HEK293T (cell line): Measurements from ENCODE around the gene ZNF580.

Experiments used
- CTCF ChIA-PET: fragments of 350-600 bp; formaldehyde crosslinking; extraction: SDS; loops from one replicate; lab custom pipeline; 2021; ENCODE audit warnings: antibody characterized with exemption, inconsistent platforms; lab: Yijun Ruan, JAX
- POLR2A ChIA-PET: fragments of 350-600 bp; formaldehyde crosslinking; extraction: SDS; loops from one replicate; lab custom pipeline; 2020; ENCODE audit warnings: antibody characterized with exemption, inconsistent platforms; lab: Yijun Ruan, JAX
- DNase-seq: peaks from one replicate; pipeline ENCODE4 v3.0.0; 2012; ENCODE audit warnings: mixed read lengths; ENCODE audit errors: extremely low spot score
- ARNT ChIP-seq: fragments of 450-650 bp; IDR thresholded peaks from 2 replicates; pipeline ENCODE4 v1.6.1; 2017; ENCODE audit warnings: mild to moderate bottlenecking
- BHLHE40 ChIP-seq: fragments of 450-650 bp; IDR thresholded peaks from 2 replicates; pipeline ENCODE4 v1.6.1; 2016; ENCODE audit warnings: mild to moderate bottlenecking, moderate library complexity, borderline replicate concordance
- CTBP1 ChIP-seq: fragments of 450-650 bp; IDR thresholded peaks from 2 replicates; pipeline ENCODE4 v1.6.1; 2016; ENCODE audit warnings: borderline replicate concordance
- ELF4 ChIP-seq: fragments of 450-650 bp; IDR thresholded peaks from 2 replicates; pipeline ENCODE4 v1.6.1; 2017; ENCODE audit warnings: antibody characterized with exemption
- FOXA1 ChIP-seq: fragments of 450-650 bp; IDR thresholded peaks from 2 replicates; pipeline ENCODE4 v1.6.1; 2016; ENCODE audit warnings: mild to moderate bottlenecking
- FOXK2 ChIP-seq: fragments of 450-650 bp; IDR thresholded peaks from 2 replicates; pipeline ENCODE4 v1.6.1; 2016; ENCODE audit warnings: mild to moderate bottlenecking
- FOXM1 ChIP-seq: fragments of 450-650 bp; IDR thresholded peaks from 2 replicates; pipeline ENCODE4 v1.6.1; 2017; ENCODE audit warnings: mild to moderate bottlenecking, borderline replicate concordance
- HDGF ChIP-seq: fragments of 450-650 bp; IDR thresholded peaks from 2 replicates; pipeline ENCODE4 v1.6.1; 2017; ENCODE audit warnings: antibody characterized with exemption, borderline replicate concordance
- L3MBTL2 ChIP-seq: fragments of 450-650 bp; conservative IDR thresholded peaks from 2 replicates; pipeline ENCODE4 v1.6.1; 2016; ENCODE audit warnings: mild to moderate bottlenecking
- LEF1 ChIP-seq: fragments of 450-650 bp; IDR thresholded peaks from 2 replicates; pipeline ENCODE4 v1.6.1; 2017; ENCODE audit warnings: mild to moderate bottlenecking, borderline replicate concordance
- NFRKB ChIP-seq: fragments of 450-650 bp; IDR thresholded peaks from 2 replicates; pipeline ENCODE4 v1.6.1; 2016; ENCODE audit warnings: mild to moderate bottlenecking, moderate library complexity
- SP1 ChIP-seq: fragments of 450-650 bp; IDR thresholded peaks from 2 replicates; pipeline ENCODE4 v1.6.1; 2017
- SUZ12 ChIP-seq: fragments of 450-650 bp; IDR thresholded peaks from 2 replicates; pipeline ENCODE4 v1.6.1; 2016; ENCODE audit warnings: mild to moderate bottlenecking
- TARDBP ChIP-seq: fragments of 450-650 bp; IDR thresholded peaks from 2 replicates; pipeline ENCODE4 v1.6.1; 2016
- ZNF384 ChIP-seq: fragments of 450-650 bp; IDR thresholded peaks from 2 replicates; pipeline ENCODE4 v1.6.1; 2016
- TF ChIP-seq, protein P1 (sequence below): fragments of 450-650 bp; IDR thresholded peaks from 2 replicates; pipeline ENCODE4 v1.6.1; 2016

The ZNF580 gene

DNA sequence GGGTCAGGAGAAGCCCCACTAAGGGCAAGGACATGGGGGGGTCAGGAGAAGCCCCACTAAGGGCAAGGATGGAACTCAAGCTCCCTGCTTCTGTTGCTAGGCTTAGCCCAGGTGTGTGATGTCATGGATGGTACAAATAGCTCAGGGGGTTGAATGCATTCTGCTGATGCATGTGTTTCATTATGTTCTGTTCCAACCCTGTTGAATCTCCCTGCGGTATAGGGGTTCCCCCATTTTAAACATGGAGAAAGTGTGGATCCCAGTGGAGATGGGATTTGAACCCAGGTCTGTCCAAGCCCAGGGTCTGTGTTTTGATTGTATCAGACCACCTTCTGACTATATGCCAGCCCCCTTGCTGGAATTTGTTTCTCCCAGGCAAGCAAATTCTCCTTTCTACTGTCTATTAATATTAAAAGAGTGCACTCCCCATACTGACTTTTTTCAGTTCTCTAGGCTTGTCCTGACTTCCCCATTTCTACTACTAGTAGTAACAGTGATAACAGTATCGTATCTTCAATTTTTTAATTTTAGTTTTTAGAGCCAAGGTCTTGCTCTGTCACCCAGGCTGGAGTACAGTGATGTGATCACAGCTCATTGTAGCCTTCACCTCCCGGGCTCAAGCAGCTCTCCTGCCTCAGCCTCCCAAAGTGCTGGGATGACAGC, 28.7 kb upstream of the ZNF580 start:
- ChIA-PET POLR2A (interaction anchor here (1.3 to 1.4 kb wide), 2 partner anchors 12 to 13 kb away, joined by 3 to 10 read pairs; partner anchors contain the start of genes FIZ1 and ZNF784), CTCF (interaction anchor here (0.5 kb wide), 1 partner anchor 105 kb away, joined by 3 read pairs; no protein-coding TSS in a partner anchor)
- DNase-seq: no peak
- TF ChIP-seq CTBP1 (no peak), TARDBP (no peak), LEF1 (no peak), FOXA1 (no peak), SUZ12 (no peak), HDGF (no peak), SP1 (no peak), ELF4 (no peak), BHLHE40 (no peak), L3MBTL2 (no peak), ARNT (no peak), ZNF384 (no peak), FOXM1 (no peak), FOXK2 (no peak), NFRKB (no peak)
- TF ChIP-seq, protein P1, sequence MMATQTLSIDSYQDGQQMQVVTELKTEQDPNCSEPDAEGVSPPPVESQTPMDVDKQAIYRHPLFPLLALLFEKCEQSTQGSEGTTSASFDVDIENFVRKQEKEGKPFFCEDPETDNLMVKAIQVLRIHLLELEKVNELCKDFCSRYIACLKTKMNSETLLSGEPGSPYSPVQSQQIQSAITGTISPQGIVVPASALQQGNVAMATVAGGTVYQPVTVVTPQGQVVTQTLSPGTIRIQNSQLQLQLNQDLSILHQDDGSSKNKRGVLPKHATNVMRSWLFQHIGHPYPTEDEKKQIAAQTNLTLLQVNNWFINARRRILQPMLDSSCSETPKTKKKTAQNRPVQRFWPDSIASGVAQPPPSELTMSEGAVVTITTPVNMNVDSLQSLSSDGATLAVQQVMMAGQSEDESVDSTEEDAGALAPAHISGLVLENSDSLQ: no peak

DNA sequence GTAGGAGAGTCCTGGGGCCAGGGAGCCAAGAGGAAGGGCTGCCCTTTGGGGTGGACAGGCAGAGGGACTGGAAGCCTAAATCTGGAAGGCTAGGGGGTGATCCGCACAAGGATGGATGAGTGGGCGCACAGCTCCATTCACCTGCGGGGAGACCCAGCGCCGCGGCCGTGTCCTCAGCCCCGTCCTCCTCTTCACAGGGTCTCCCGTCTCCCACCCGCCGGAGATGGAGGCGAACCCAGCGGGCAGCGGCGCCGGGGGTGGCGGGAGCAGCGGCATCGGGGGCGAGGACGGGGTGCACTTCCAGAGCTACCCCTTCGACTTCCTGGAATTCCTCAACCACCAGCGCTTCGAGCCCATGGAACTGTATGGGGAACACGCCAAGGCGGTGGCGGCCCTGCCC, 27.4 kb upstream of the ZNF580 start:
- ChIA-PET POLR2A (interaction anchor here (1.3 kb wide), 1 partner anchor 14 kb away, joined by 3 read pairs; the partner anchor contains the start of gene FIZ1), CTCF (no interaction called here)
- DNase-seq: no peak
- no peak for TF ChIP-seq SP1
- TF ChIP-seq SUZ12: no peak
- TF ChIP-seq ELF4: no peak
- TF ChIP-seq TARDBP: no peak

DNA sequence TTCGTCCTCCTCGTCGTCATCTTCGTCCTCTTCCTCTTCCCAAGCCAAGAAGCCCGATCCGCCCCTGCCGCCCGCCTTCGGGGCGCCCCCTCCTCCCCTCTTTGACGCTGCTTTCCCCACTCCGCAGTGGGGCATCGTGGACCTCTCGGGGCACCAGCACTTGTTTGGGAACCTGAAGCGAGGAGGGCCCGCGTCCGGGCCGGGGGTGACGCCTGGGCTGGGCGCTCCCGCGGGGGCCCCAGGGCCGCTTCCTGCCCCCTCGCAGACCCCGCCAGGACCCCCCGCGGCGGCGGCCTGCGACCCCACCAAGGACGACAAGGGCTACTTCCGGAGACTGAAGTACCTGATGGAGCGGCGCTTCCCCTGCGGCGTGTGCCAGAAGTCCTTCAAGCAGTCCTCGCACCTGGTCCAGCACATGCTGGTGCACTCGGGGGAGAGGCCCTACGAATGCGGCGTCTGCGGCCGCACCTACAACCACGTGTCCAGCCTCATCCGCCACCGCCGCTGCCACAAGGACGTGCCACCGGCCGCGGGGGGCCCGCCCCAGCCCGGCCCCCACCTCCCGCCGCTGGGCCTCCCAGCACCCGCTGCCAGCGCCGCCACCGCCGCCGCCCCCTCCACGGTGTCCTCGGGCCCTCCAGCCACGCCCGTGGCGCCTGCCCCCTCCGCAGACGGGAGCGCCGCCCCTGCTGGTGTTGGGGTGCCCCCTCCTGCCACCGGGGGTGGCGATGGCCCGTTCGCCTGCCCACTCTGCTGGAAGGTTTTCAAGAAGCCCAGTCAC, 26.7 kb upstream of the ZNF580 start:
- ChIA-PET POLR2A (no interaction called here), CTCF (no interaction called here)
- no peak for DNase-seq
- TF ChIP-seq LEF1 (no peak), NFRKB (no peak), FOXM1 (no peak), L3MBTL2 (no peak), CTBP1 (no peak), TARDBP (no peak), ELF4 (no peak), SP1 (no peak), SUZ12 (no peak), FOXA1 (no peak), ZNF384 (no peak)

DNA sequence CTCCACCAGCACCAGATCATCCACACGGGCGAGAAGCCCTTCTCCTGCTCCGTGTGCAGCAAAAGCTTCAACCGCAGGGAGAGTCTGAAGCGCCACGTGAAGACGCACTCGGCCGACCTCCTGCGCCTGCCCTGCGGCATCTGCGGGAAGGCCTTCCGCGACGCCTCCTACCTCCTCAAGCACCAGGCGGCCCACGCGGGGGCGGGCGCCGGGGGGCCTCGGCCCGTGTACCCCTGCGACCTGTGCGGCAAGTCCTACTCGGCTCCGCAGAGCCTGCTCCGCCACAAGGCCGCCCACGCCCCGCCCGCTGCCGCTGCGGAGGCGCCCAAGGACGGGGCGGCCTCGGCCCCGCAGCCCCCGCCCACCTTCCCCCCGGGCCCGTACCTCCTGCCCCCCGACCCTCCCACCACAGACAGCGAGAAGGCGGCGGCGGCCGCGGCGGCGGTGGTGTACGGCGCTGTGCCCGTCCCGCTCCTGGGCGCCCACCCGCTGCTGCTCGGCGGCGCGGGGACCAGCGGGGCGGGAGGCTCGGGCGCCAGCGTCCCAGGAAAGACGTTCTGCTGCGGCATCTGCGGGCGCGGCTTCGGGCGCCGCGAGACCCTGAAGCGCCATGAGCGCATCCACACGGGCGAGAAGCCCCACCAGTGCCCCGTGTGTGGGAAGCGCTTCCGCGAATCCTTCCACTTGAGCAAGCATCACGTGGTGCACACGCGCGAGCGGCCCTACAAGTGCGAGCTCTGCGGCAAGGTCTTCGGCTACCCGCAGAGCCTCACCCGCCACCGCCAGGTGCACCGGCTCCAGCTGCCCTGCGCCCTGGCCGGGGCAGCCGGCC, 25.9 kb upstream of the ZNF580 start:
- ChIA-PET POLR2A (no interaction called here), CTCF (no interaction called here)
- TF ChIP-seq FOXK2: no peak

DNA sequence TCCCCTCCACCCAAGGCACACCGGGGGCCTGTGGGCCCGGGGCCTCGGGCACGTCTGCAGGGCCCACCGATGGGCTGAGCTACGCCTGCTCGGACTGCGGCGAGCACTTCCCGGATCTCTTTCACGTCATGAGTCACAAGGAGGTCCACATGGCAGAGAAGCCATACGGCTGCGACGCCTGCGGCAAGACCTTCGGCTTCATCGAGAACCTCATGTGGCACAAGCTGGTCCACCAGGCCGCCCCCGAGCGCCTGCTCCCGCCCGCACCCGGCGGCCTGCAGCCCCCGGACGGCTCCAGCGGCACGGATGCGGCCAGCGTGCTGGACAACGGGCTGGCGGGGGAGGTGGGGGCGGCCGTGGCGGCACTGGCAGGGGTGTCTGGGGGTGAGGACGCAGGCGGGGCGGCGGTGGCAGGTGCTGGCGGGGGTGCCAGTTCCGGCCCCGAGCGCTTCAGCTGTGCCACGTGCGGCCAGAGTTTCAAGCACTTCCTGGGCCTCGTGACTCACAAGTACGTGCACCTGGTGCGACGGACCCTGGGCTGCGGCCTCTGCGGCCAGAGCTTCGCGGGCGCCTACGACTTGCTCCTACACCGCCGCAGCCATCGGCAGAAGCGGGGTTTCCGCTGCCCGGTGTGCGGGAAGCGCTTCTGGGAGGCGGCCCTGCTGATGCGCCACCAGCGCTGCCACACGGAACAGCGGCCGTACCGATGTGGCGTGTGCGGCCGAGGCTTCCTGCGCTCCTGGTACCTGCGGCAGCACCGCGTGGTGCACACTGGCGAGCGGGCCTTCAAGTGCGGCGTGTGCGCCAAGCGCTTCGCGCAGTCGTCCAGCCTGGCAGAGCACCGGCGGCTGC, 25.0 kb upstream of the ZNF580 start:
- no peak for DNase-seq
- ChIA-PET POLR2A (no interaction called here), CTCF (no interaction called here)
- TF ChIP-seq ZNF384 (no peak), SP1 (no peak), LEF1 (no peak), FOXM1 (no peak), L3MBTL2 (no peak), NFRKB (no peak), CTBP1 (no peak), HDGF (no peak), FOXK2 (no peak), FOXA1 (no peak), SUZ12 (no peak), ELF4 (no peak), TARDBP (no peak), BHLHE40 (no peak), ARNT (no peak)
- TF ChIP-seq, protein P1: no peak

More for the DNA sequence above, 25.9 kb upstream of the ZNF580 start:
- DNase-seq: no peak
